AG09319 (cell line): ENCODE measurements around the gene INS.
A peak's percentile ranks its signal among the peaks of the same experiment; 100 is the strongest.

Experiments used
- DNase-seq: peaks from one replicate; pipeline ENCODE4 v3.0.0-alpha.2; 2010; ENCODE audit warnings: low read depth; ENCODE audit errors: extremely low read depth
- CTCF ChIP-seq: IDR thresholded peaks from 2 replicates; pipeline ENCODE4 v1.5.1; 2011; ENCODE audit warnings: low read depth, mild to moderate bottlenecking, inconsistent platforms, low read length, moderate library complexity

INS gene

GRCh38 chr11:2159536-2160413 lies 1.2 kb downstream of the INS start:
- TF ChIP-seq CTCF: no peak
- DNase-seq: no peak

- no peak for DNase-seq
- TF ChIP-seq CTCF: no peak
Observed at GRCh38 chr11:2158966-2159365, 2.0 kb downstream of the INS start.

- TF ChIP-seq CTCF: no peak
Observed at GRCh38 chr11:2158296-2158737, 2.7 kb downstream of the INS start.

GRCh38 chr11:2157294-2158040 lies 3.5 kb downstream of the INS start:
- TF ChIP-seq CTCF: no peak
- DNase-seq: no peak

More at GRCh38 chr11:2158296-2158737, 2.7 kb downstream of the INS start:
- DNase-seq: no peak

- DNase-seq: no peak
- TF ChIP-seq CTCF: peak; percentile 79
Observed at GRCh38 chr11:2156416-2157182, 4.4 kb downstream of the INS start.

GRCh38 chr11:2155511-2155910 lies 5.5 kb downstream of the INS start:
- DNase-seq: no peak

More at GRCh38 chr11:2155511-2155910, 5.5 kb downstream of the INS start:
- no peak for TF ChIP-seq CTCF
